Measurements from ENCODE around the gene HNRNPU.

HNRNPU gene

DNA sequence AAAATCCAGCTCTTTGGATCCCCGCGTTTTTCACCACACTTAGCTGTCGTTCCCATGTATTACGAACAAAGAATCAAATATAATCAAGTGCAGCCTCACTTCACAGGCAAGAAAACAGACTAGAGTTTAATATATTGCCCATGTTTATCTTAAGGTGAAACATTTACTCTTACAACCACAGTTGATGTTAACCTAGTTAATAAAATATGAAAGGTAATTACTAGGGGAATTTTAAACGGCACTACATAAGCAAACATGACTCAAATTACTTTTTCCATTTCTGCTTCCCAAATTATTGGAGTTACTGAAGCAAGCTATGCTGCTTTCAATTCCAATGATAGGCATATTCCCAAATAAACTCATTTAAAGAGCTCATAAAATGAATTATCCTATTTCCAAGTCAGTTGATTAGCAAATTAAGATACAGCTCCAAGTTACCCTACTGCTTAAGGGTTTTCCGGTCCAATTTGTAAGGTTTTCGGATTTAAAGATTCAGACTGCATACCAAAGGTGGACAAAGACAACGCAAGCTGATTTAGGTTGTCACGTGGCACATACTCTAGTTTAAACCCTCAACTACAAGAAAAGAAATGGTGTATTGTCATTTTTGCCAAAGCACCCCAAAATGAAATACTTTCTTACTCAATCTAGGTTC is 22.9 kb downstream of the HNRNPU start:
- H3K36me3 ChIP-seq (replicated peaks; ENCODE audit: low read depth, low read length): peaks cover 77% of the 10 kb centered on the region
- H3K4me1 ChIP-seq (ENCODE audit: low read length): peaks cover 63% of the 10 kb centered on the region
- peaks cover 47% of the 10 kb centered on the region for H4K20me1 ChIP-seq (ENCODE audit: insufficient read depth, low read length)

DNA sequence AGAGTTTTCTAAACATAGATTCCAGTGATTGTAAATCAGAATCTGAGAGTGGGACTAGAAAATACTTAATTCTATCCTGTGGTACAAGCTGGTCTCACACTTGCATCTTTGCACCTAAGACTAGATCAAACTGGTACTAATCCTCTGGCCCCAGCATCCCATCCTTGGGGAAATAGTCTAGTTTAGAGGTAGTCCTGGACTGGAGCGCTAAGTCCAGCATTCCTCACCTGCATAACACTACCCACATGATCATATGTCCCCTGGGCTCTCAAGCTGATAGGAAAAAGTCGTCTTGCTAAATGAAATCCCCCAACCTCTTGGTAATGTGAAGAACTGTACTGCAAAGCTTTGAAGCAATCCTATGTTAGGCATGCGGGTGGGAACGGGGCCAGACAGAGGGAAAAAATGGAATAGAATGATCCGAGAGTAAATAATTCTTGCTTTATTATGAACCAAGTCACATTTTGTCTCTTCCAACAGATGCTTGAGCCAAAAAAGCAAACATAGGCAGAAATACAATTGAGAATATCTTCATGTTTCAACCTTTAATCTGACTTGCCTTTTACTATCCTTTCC is 24.0 kb downstream of the HNRNPU start:
- Histone ChIP-seq H3K27me3 (ENCODE audit: low read depth, low read length) (no peaks in the 10 kb centered on the region), H2AFZ (ENCODE audit: low read depth, low read length) (no peak overlapping the region), H3K4me3 (ENCODE audit: low read length) (no peak overlapping the region), H3K27ac (ENCODE audit: low read length) (peak overlapping the region; percentile 54), H3K36me3 (replicated peaks; ENCODE audit: low read depth, low read length) (peaks cover 70% of the 10 kb centered on the region), H4K20me1 (ENCODE audit: insufficient read depth, low read length) (peaks cover 43% of the 10 kb centered on the region), H3K4me2 (ENCODE audit: low read length) (no peak overlapping the region), H3K79me2 (ENCODE audit: low read length) (peaks cover 94% of the 10 kb centered on the region), H3K9ac (ENCODE audit: low read length) (no peak overlapping the region), H3K4me1 (ENCODE audit: low read length) (peaks cover 67% of the 10 kb centered on the region), H3K9me3 (ENCODE audit: insufficient read depth, low read length) (no peaks in the 10 kb centered on the region)
- TF ChIP-seq EZH2phosphoT487 (IDR thresholded peaks at IDR 0.05; ENCODE audit: low read depth): no peak
- TF ChIP-seq, protein P1, sequence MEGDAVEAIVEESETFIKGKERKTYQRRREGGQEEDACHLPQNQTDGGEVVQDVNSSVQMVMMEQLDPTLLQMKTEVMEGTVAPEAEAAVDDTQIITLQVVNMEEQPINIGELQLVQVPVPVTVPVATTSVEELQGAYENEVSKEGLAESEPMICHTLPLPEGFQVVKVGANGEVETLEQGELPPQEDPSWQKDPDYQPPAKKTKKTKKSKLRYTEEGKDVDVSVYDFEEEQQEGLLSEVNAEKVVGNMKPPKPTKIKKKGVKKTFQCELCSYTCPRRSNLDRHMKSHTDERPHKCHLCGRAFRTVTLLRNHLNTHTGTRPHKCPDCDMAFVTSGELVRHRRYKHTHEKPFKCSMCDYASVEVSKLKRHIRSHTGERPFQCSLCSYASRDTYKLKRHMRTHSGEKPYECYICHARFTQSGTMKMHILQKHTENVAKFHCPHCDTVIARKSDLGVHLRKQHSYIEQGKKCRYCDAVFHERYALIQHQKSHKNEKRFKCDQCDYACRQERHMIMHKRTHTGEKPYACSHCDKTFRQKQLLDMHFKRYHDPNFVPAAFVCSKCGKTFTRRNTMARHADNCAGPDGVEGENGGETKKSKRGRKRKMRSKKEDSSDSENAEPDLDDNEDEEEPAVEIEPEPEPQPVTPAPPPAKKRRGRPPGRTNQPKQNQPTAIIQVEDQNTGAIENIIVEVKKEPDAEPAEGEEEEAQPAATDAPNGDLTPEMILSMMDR (IDR thresholded peaks at IDR 0.05; ENCODE audit: low read depth, low read length): no peak

More for the DNA sequence above, 22.9 kb downstream of the HNRNPU start:
- H3K79me2 ChIP-seq (ENCODE audit: low read length): peaks cover 97% of the 10 kb centered on the region
- H3K4me2 ChIP-seq (ENCODE audit: low read length): peak overlapping the region; percentile 39
- no peaks in the 10 kb centered on the region for H3K27me3 ChIP-seq (ENCODE audit: low read depth, low read length)
- no peak overlapping the region for H2AFZ ChIP-seq (ENCODE audit: low read depth, low read length)
- peak overlapping the region; percentile 54 for H3K27ac ChIP-seq (ENCODE audit: low read length)
- TF ChIP-seq, protein P1 (IDR thresholded peaks at IDR 0.05; ENCODE audit: low read depth, low read length): no peak
- no peak for TF ChIP-seq EZH2phosphoT487 (IDR thresholded peaks at IDR 0.05; ENCODE audit: low read depth)
- H3K9me3 ChIP-seq (ENCODE audit: insufficient read depth, low read length): no peaks in the 10 kb centered on the region
- peak overlapping the region; percentile 11; the same call in 1 of the 2 replicates for H3K4me3 ChIP-seq (ENCODE audit: low read length)
- H3K9ac ChIP-seq (ENCODE audit: low read length): no peak overlapping the region

DNA sequence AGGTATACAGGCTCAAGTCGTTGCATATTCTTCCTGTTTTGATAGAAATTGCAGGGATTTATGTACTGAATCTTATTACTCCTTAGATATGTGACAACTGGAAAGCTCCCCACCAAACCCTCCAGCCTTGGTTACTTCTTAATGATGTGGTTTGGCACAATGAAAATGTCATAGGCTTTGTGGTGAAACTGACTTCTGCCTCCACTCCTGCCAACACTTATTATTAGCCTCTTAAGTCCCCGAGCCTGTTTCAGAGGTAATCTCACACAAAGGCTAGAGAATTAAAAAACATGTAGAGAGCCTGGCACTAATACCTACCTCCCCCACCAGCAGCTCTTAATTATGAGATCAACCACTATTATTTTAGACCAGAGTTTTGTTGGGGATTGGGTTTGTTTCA is 24.7 kb downstream of the HNRNPU start:
- no peaks in the 10 kb centered on the region for H3K27me3 ChIP-seq (ENCODE audit: low read depth, low read length)
- peaks cover 64% of the 10 kb centered on the region for H3K36me3 ChIP-seq (replicated peaks; ENCODE audit: low read depth, low read length)
- H4K20me1 ChIP-seq (ENCODE audit: insufficient read depth, low read length): peaks cover 39% of the 10 kb centered on the region
- no peak overlapping the region for H2AFZ ChIP-seq (ENCODE audit: low read depth, low read length)
- H3K4me2 ChIP-seq (ENCODE audit: low read length): no peak overlapping the region
- no peak overlapping the region for H3K9ac ChIP-seq (ENCODE audit: low read length)
- peak overlapping the region; percentile 54 for H3K27ac ChIP-seq (ENCODE audit: low read length)
- H3K79me2 ChIP-seq (ENCODE audit: low read length): peaks cover 89% of the 10 kb centered on the region
- no peak overlapping the region for H3K4me3 ChIP-seq (ENCODE audit: low read length)
- TF ChIP-seq EZH2phosphoT487 (IDR thresholded peaks at IDR 0.05; ENCODE audit: low read depth): no peak
- TF ChIP-seq, protein P1 (IDR thresholded peaks at IDR 0.05; ENCODE audit: low read depth, low read length): no peak
- peaks cover 67% of the 10 kb centered on the region for H3K4me1 ChIP-seq (ENCODE audit: low read length)
- H3K9me3 ChIP-seq (ENCODE audit: insufficient read depth, low read length): no peaks in the 10 kb centered on the region

DNA sequence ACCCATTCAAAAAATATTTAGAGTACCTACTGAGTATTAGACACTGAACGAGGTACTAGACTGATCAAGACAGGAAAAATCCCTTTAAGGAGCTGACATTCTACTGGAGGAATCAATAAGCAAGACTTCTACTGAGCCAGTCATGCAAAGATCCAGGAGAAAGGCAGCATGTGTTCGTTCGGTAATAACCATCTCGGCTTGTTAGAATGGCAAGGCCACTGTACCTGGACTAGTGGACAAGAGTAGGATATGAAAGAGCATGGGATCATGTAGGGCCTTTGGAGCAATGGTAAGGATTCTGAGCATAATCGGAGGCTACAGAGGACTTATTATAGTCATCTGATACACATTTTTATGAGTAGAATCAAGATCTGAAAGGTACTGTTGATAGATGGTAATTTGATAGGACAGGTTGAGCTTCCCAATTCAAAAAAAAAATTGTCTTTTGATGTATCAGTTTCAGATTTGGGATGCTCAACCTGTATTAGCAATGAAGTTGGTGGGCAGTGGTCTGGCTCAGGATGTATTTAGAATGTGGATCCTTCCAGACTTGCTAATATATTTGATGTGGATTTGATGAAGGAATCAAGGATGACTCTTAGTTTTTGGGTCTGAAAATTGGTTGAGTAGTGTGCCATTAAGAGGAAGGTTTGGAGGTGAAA is 26.6 kb downstream of the HNRNPU start:
- peak overlapping the region; percentile 88 for H3K4me2 ChIP-seq (ENCODE audit: low read length)
- H3K27ac ChIP-seq (ENCODE audit: low read length): peak overlapping the region; percentile 91
- no peak for TF ChIP-seq EZH2phosphoT487 (IDR thresholded peaks at IDR 0.05; ENCODE audit: low read depth)
- TF ChIP-seq, protein P1 (IDR thresholded peaks at IDR 0.05; ENCODE audit: low read depth, low read length): no peak
- peaks cover 32% of the 10 kb centered on the region for H4K20me1 ChIP-seq (ENCODE audit: insufficient read depth, low read length)
- H2AFZ ChIP-seq (ENCODE audit: low read depth, low read length): no peak overlapping the region
- H3K36me3 ChIP-seq (replicated peaks; ENCODE audit: low read depth, low read length): peaks cover 49% of the 10 kb centered on the region
- H3K9me3 ChIP-seq (ENCODE audit: insufficient read depth, low read length): no peaks in the 10 kb centered on the region
- H3K27me3 ChIP-seq (ENCODE audit: low read depth, low read length): no peaks in the 10 kb centered on the region
- H3K79me2 ChIP-seq (ENCODE audit: low read length): peaks cover 70% of the 10 kb centered on the region
- H3K4me1 ChIP-seq (ENCODE audit: low read length): peaks cover 56% of the 10 kb centered on the region
- 0 out of 2 replicates have a peak overlapping the region, but pooled peaks have one; percentile 6 for H3K9ac ChIP-seq (ENCODE audit: low read length)
- peak overlapping the region; percentile 17 for H3K4me3 ChIP-seq (ENCODE audit: low read length)

Measured in OCI-LY3 (cell line).